ENCODE data around the gene TOMM22.

The TOMM22 gene

GRCh38 chr22:38685761-38686160 lies 4.0 kb downstream of the TOMM22 start:
- Histone ChIP-seq H3K9ac (ENCODE audit: low read length) (no peak overlapping the region), H3K9me3 (replicated peaks; ENCODE audit: insufficient read depth, low read length) (no peaks in the 10 kb centered on the region), H3K4me1 (ENCODE audit: low read length) (peaks cover 6% of the 10 kb centered on the region; the same call in 1 of the 2 replicates), H3K36me3 (replicated peaks; ENCODE audit: insufficient read depth, low read length) (peaks cover 8% of the 10 kb centered on the region; the same call in 1 of the 2 replicates), H3K27ac (ENCODE audit: low read length) (no peak overlapping the region), H2AFZ (ENCODE audit: low read length) (no peak overlapping the region), H3K9me2 (replicated peaks; ENCODE audit: insufficient read depth, low read length) (no peaks in the 10 kb centered on the region), H4K20me1 (ENCODE audit: insufficient read depth, low read length) (no peaks in the 10 kb centered on the region), H3K27me3 (replicated peaks; ENCODE audit: insufficient read depth, low read length) (no peaks in the 10 kb centered on the region), H3F3A (ENCODE audit: insufficient read depth, low read length) (peaks cover 3% of the 10 kb centered on the region; the same call in 1 of the 2 replicates), H3K79me2 (ENCODE audit: low read length) (peaks cover 27% of the 10 kb centered on the region), H3K4me2 (ENCODE audit: low read depth, low read length) (no peak overlapping the region), H3K4me3 (ENCODE audit: low read length) (no peak overlapping the region)
- TF ChIP-seq CTCF (IDR thresholded peaks at IDR 0.05; ENCODE audit: low read length) (no peak), EZH2phosphoT487 (IDR thresholded peaks at IDR 0.05; ENCODE audit: low read length) (no peak), EZH2 (optimal IDR thresholded peaks at IDR 0.05; ENCODE audit: low read depth, low read length) (no peak)
- DNase-seq: no peak

DNA sequence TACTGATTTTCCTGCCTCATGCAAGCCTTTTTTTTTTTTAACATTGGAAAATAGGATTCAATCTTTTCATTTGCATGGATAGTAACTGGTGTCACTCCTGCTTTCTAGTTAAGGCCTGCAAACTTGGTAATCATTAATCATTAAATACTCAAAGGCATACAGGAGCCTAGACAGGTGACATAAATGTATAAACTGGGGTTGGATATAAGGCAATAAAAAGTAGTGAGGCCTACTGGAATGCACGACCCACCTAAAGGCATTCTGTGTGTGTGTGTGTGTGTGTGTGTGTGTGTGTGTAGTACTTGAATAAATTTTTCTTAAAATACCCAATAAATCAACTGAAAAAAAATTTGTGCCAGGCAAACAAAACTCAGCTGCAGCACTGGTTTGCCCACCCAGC lies 7.9 kb downstream of the TOMM22 start:
- H3F3A ChIP-seq (ENCODE audit: insufficient read depth, low read length): peaks cover 3% of the 10 kb centered on the region; the same call in 1 of the 2 replicates
- no peak overlapping the region for H3K4me2 ChIP-seq (ENCODE audit: low read depth, low read length)
- no peak overlapping the region for H2AFZ ChIP-seq (ENCODE audit: low read length)
- peaks cover 27% of the 10 kb centered on the region for H3K79me2 ChIP-seq (ENCODE audit: low read length)
- H3K9me3 ChIP-seq (replicated peaks; ENCODE audit: insufficient read depth, low read length): no peaks in the 10 kb centered on the region
- H4K20me1 ChIP-seq (ENCODE audit: insufficient read depth, low read length): no peaks in the 10 kb centered on the region
- no peak for DNase-seq
- H3K4me3 ChIP-seq (ENCODE audit: low read length): no peak overlapping the region
- TF ChIP-seq EZH2 (optimal IDR thresholded peaks at IDR 0.05; ENCODE audit: low read depth, low read length) (no peak), CTCF (IDR thresholded peaks at IDR 0.05; ENCODE audit: low read length) (no peak), EZH2phosphoT487 (IDR thresholded peaks at IDR 0.05; ENCODE audit: low read length) (no peak)
- no peak overlapping the region for H3K27ac ChIP-seq (ENCODE audit: low read length)
- no peaks in the 10 kb centered on the region; the same call in 1 of the 2 replicates for H3K36me3 ChIP-seq (replicated peaks; ENCODE audit: insufficient read depth, low read length)
- H3K4me1 ChIP-seq (ENCODE audit: low read length): no peaks in the 10 kb centered on the region
- no peak overlapping the region for H3K9ac ChIP-seq (ENCODE audit: low read length)
- no peaks in the 10 kb centered on the region for H3K27me3 ChIP-seq (replicated peaks; ENCODE audit: insufficient read depth, low read length)
- no peaks in the 10 kb centered on the region for H3K9me2 ChIP-seq (replicated peaks; ENCODE audit: insufficient read depth, low read length)

GRCh38 chr22:38694049-38694448 lies 12.3 kb downstream of the TOMM22 start:
- no peaks in the 10 kb centered on the region for H3K27me3 ChIP-seq (replicated peaks; ENCODE audit: insufficient read depth, low read length)
- no peaks in the 10 kb centered on the region for H4K20me1 ChIP-seq (ENCODE audit: insufficient read depth, low read length)
- TF ChIP-seq EZH2 (optimal IDR thresholded peaks at IDR 0.05; ENCODE audit: low read depth, low read length) (no peak), CTCF (IDR thresholded peaks at IDR 0.05; ENCODE audit: low read length) (no peak), EZH2phosphoT487 (IDR thresholded peaks at IDR 0.05; ENCODE audit: low read length) (no peak)
- no peak overlapping the region for H3K9ac ChIP-seq (ENCODE audit: low read length)
- peaks cover 3% of the 10 kb centered on the region; the same call in 1 of the 2 replicates for H3F3A ChIP-seq (ENCODE audit: insufficient read depth, low read length)
- no peak overlapping the region for H3K27ac ChIP-seq (ENCODE audit: low read length)
- H3K9me3 ChIP-seq (replicated peaks; ENCODE audit: insufficient read depth, low read length): no peaks in the 10 kb centered on the region
- peaks cover 8% of the 10 kb centered on the region; the same call in 1 of the 2 replicates for H3K4me1 ChIP-seq (ENCODE audit: low read length)
- no peak overlapping the region for H3K4me3 ChIP-seq (ENCODE audit: low read length)
- H2AFZ ChIP-seq (ENCODE audit: low read length): no peak overlapping the region
- H3K36me3 ChIP-seq (replicated peaks; ENCODE audit: insufficient read depth, low read length): no peaks in the 10 kb centered on the region
- no peak for DNase-seq
- peaks cover 65% of the 10 kb centered on the region for H3K79me2 ChIP-seq (ENCODE audit: low read length)
- H3K9me2 ChIP-seq (replicated peaks; ENCODE audit: insufficient read depth, low read length): no peaks in the 10 kb centered on the region
- H3K4me2 ChIP-seq (ENCODE audit: low read depth, low read length): no peak overlapping the region

Data from MM.1S (cell line).